ENCODE measurements around the gene KLHL13.
"Not testable (repeated sequence)": the region's sequence is repeated elsewhere in the genome, so short reads cannot be mapped to it uniquely, and the experiment has no call there.

Gene KLHL13

DNA sequence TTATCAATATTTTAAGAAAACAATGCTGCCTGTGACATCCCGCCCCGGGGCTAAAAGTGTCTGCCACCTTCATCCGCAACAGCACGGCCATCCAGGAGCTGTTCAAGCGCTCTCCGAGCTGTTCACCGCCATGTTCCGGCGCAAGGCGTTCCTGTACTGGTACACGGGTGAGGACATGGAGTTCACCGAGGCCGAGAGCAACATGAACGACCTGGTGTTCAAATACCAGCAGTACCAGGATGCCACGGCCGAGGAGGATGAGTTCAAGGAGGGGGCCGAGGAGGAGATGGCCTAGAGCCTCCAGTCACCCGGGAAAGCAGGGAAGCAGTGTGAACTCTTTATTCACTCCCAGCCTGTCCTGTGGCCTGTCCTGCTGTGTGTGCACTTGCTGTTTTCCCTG, 12.1 kb upstream of the KLHL13 start:
- no peaks in the 10 kb centered on the region for H3K27me3 ChIP-seq (ENCODE audit: control insufficient read depth, insufficient read depth, low read length)

DNA sequence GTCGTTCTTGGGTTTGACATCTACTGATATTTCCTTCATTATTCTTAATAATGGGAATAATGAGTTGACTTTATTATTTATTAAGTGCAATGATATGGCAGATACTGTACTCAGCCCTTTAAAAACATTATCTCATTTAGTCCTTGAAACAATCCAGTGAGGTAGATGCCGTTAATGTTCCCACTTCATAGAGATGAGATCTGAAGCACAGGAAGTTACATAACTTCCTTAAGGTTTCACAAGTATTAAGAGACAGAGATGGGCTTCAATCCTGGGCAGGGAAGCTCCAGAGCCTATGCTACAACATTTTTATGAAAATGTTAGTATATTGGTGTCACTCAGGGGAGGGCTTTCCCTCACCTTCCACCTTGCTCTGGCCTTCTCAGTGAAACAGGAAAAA, 9.7 kb upstream of the KLHL13 start:
- Histone ChIP-seq H3K4me3 (ENCODE audit: low read depth, low read length) (no peak overlapping the region), H3K27me3 (ENCODE audit: control insufficient read depth, insufficient read depth, low read length) (no peaks in the 10 kb centered on the region), H3K36me3 (ENCODE audit: control insufficient read depth, insufficient read depth, low read length) (no peaks in the 10 kb centered on the region), H3K9ac (ENCODE audit: low read depth, low read length) (no peak overlapping the region), H3K4me1 (ENCODE audit: control insufficient read depth, insufficient read depth, low read length) (no peaks in the 10 kb centered on the region), H3K9me3 (ENCODE audit: control insufficient read depth, insufficient read depth, low read length) (no peaks in the 10 kb centered on the region)

More for the DNA sequence above, 12.1 kb upstream of the KLHL13 start:
- Histone ChIP-seq H3K9me3 (ENCODE audit: control insufficient read depth, insufficient read depth, low read length) (no peaks in the 10 kb centered on the region), H3K4me3 (ENCODE audit: low read depth, low read length) (no peak overlapping the region), H3K36me3 (ENCODE audit: control insufficient read depth, insufficient read depth, low read length) (no peaks in the 10 kb centered on the region), H3K9ac (ENCODE audit: low read depth, low read length) (no peak overlapping the region), H3K4me1 (ENCODE audit: control insufficient read depth, insufficient read depth, low read length) (no peaks in the 10 kb centered on the region)

DNA sequence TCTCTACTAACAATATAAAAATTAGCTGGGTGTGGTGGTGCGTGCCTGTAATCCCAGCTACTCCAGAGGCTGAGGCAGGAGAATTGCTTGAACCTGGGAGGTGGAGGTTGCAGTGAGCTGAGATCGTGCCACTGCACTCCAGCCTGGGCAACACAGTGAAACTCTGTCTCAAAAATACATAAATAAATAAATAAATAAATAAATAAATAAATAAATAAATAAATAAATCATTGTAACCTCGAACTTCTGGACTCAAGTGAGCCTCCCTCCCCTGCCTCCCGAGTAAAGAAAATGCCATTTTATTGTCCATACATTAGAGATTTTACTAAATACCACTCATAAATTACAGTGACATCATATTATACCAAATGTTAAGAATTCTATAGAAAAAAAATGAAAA, 7.6 kb upstream of the KLHL13 start:
- H3K4me1 ChIP-seq (ENCODE audit: control insufficient read depth, insufficient read depth, low read length); H3K27me3 ChIP-seq (ENCODE audit: control insufficient read depth, insufficient read depth, low read length); H3K9ac ChIP-seq (ENCODE audit: low read depth, low read length); H3K36me3 ChIP-seq (ENCODE audit: control insufficient read depth, insufficient read depth, low read length); H3K9me3 ChIP-seq (ENCODE audit: control insufficient read depth, insufficient read depth, low read length); H3K4me3 ChIP-seq (ENCODE audit: low read depth, low read length): not testable (repeated sequence)

DNA sequence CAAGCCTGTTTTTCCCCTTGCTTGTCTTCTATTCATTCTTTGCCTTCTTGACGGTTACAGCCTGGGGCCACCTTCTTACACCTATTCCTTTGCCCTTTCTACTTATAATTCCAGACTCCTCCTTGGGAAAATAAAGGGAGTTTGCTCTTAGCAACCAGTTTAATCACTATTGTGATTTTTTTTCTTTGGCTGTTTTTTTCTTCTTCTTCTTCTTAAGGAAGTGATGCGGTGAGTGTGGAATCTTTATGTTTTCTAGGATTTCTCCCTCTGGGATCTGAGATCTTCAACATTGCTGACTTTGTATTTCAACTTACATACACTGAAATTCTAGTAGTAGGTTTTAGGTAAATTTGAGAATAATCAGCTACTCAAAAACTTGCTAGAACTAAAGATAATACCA, 1.1 kb upstream of the KLHL13 start:
- Histone ChIP-seq H3K4me1 (ENCODE audit: control insufficient read depth, insufficient read depth, low read length) (no peaks in the 10 kb centered on the region), H3K9me3 (ENCODE audit: control insufficient read depth, insufficient read depth, low read length) (no peaks in the 10 kb centered on the region), H3K9ac (ENCODE audit: low read depth, low read length) (no peak overlapping the region), H3K27me3 (ENCODE audit: control insufficient read depth, insufficient read depth, low read length) (peaks cover 10% of the 10 kb centered on the region), H3K4me3 (ENCODE audit: low read depth, low read length) (no peak overlapping the region), H3K36me3 (ENCODE audit: control insufficient read depth, insufficient read depth, low read length) (no peaks in the 10 kb centered on the region)

DNA sequence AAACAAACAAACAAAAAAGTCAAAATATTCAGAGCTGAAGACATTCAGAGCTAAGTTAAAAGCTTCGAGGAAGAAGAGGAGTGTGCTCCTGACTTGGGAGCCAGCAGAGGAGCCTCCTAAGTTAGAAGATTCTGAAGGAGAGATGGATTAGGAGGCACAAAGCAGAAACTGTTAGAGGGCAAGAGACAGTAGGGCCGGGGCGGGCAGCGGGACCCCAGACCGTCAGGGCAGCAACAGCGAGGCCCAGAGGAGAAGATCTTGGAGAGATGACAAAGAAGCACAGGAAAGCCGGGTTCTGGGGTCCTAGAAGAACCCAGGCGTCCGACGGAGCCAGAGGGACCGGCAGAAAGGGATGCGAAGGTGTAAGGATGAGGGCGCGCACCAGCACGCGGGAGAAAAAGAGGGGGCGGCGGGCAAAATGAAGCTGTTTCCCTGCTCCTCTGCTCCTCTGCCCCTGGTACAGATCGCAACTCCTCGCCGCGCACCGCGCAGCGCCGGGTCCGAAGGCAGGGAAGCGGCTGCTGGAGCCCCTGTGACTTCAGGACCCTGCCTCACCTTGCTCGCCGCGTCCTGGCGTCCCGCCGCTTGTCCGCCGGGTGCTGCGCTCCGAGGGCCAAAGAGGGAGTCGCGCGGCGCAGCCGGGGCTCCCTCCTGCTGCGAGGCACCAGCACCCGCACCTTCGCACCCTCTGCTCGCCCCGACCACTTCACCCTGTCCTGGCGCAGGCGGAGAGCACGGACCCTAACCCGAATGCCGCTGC, 477 bp downstream of the KLHL13 start:
- H3K9me3 ChIP-seq (ENCODE audit: control insufficient read depth, insufficient read depth, low read length): no peaks in the 10 kb centered on the region
- H3K4me1 ChIP-seq (ENCODE audit: control insufficient read depth, insufficient read depth, low read length): no peaks in the 10 kb centered on the region
- H3K9ac ChIP-seq (ENCODE audit: low read depth, low read length): no peak overlapping the region
- H3K36me3 ChIP-seq (ENCODE audit: control insufficient read depth, insufficient read depth, low read length): no peaks in the 10 kb centered on the region
- peak overlapping the region; percentile 55 for H3K4me3 ChIP-seq (ENCODE audit: low read depth, low read length)
- peaks cover 10% of the 10 kb centered on the region for H3K27me3 ChIP-seq (ENCODE audit: control insufficient read depth, insufficient read depth, low read length)

DNA sequence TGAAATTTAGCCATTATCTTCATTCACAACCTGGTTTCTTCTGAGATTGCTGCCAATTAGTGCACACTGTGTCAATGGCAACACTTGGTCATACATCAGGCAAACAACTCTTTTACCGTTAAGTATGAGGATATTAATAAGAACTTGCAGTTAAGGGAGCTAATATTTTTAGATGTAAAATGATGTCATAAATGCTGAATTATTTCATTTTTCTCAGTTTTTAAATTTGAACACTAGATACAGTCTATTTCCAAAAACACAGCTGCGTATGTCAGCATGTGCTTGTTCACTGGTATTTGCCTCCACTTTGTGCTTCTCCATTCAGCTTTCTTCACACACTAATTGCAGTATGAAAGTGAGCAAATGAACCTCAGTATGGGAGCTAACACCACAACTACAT, 1.6 kb downstream of the KLHL13 start:
- H3K4me3 ChIP-seq (ENCODE audit: low read depth, low read length): no peak overlapping the region

DNA sequence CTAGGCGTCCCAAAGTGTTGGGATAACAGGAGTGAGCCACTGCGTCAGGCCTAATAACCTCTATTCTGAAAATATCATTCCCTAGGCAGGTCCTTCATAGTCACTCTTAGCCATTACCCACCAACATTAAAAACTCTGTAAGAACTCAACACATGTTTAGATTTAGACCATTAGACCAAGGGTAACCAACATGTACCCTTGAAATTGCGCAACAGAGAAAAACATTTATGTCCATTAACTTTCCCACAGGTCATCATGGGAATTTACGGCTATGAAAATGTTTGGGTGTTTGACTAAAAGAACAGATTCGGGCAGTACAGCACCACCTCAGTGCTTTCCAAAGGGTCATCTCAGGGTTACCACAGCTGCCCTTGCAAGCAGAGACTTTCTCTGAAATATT, 7.5 kb downstream of the KLHL13 start:
- H3K36me3 ChIP-seq (ENCODE audit: control insufficient read depth, insufficient read depth, low read length): no peaks in the 10 kb centered on the region
- H3K4me3 ChIP-seq (ENCODE audit: low read depth, low read length): no peak overlapping the region
- H3K4me1 ChIP-seq (ENCODE audit: control insufficient read depth, insufficient read depth, low read length): no peaks in the 10 kb centered on the region
- H3K9me3 ChIP-seq (ENCODE audit: control insufficient read depth, insufficient read depth, low read length): no peaks in the 10 kb centered on the region
- no peaks in the 10 kb centered on the region for H3K27me3 ChIP-seq (ENCODE audit: control insufficient read depth, insufficient read depth, low read length)
- no peak overlapping the region for H3K9ac ChIP-seq (ENCODE audit: low read depth, low read length)

More for the DNA sequence above, 1.6 kb downstream of the KLHL13 start:
- Histone ChIP-seq H3K9me3 (ENCODE audit: control insufficient read depth, insufficient read depth, low read length) (no peaks in the 10 kb centered on the region), H3K9ac (ENCODE audit: low read depth, low read length) (no peak overlapping the region), H3K36me3 (ENCODE audit: control insufficient read depth, insufficient read depth, low read length) (no peaks in the 10 kb centered on the region), H3K4me1 (ENCODE audit: control insufficient read depth, insufficient read depth, low read length) (no peaks in the 10 kb centered on the region), H3K27me3 (ENCODE audit: control insufficient read depth, insufficient read depth, low read length) (peaks cover 10% of the 10 kb centered on the region)

GRCh38 chrX:118108304-118108703, 8.3 kb downstream of the KLHL13 start:
- H3K4me1 ChIP-seq (ENCODE audit: control insufficient read depth, insufficient read depth, low read length): no peaks in the 10 kb centered on the region
- no peaks in the 10 kb centered on the region for H3K36me3 ChIP-seq (ENCODE audit: control insufficient read depth, insufficient read depth, low read length)
- no peak overlapping the region for H3K4me3 ChIP-seq (ENCODE audit: low read depth, low read length)
- no peak overlapping the region for H3K9ac ChIP-seq (ENCODE audit: low read depth, low read length)
- no peaks in the 10 kb centered on the region for H3K27me3 ChIP-seq (ENCODE audit: control insufficient read depth, insufficient read depth, low read length)
- no peaks in the 10 kb centered on the region for H3K9me3 ChIP-seq (ENCODE audit: control insufficient read depth, insufficient read depth, low read length)

DNA sequence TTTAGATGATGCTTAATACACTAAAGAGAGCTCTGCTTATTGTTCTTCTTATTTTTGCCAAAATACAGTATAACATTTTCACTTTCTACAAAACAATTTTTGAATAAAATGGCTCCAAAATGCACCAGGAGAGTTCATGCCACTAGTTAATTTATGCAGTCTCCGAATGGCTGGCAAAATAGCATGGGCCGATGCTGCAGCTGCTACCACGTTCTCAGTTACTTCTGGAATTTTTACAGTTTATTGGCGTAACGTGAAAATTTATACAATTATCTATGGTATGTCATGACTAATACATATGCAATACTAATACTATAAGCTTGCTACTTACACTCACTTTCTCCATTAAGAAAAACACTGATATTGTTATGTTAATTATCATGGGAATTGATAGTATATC, 16.5 kb downstream of the KLHL13 start:
- Histone ChIP-seq H3K9me3 (ENCODE audit: control insufficient read depth, insufficient read depth, low read length) (no peaks in the 10 kb centered on the region), H3K9ac (ENCODE audit: low read depth, low read length) (no peak overlapping the region), H3K4me1 (ENCODE audit: control insufficient read depth, insufficient read depth, low read length) (no peaks in the 10 kb centered on the region), H3K36me3 (ENCODE audit: control insufficient read depth, insufficient read depth, low read length) (no peaks in the 10 kb centered on the region), H3K4me3 (ENCODE audit: low read depth, low read length) (no peak overlapping the region), H3K27me3 (ENCODE audit: control insufficient read depth, insufficient read depth, low read length) (no peaks in the 10 kb centered on the region)

GRCh38 chrX:118088084-118088483, 28.5 kb downstream of the KLHL13 start:
- Histone ChIP-seq H3K4me3 (ENCODE audit: low read depth, low read length) (no peak overlapping the region), H3K9me3 (ENCODE audit: control insufficient read depth, insufficient read depth, low read length) (no peaks in the 10 kb centered on the region), H3K27me3 (ENCODE audit: control insufficient read depth, insufficient read depth, low read length) (no peaks in the 10 kb centered on the region), H3K9ac (ENCODE audit: low read depth, low read length) (no peak overlapping the region), H3K4me1 (ENCODE audit: control insufficient read depth, insufficient read depth, low read length) (no peaks in the 10 kb centered on the region), H3K36me3 (ENCODE audit: control insufficient read depth, insufficient read depth, low read length) (no peaks in the 10 kb centered on the region)

- Histone ChIP-seq H3K36me3 (ENCODE audit: control insufficient read depth, insufficient read depth, low read length) (no peaks in the 10 kb centered on the region), H3K9ac (ENCODE audit: low read depth, low read length) (no peak overlapping the region)
Measured at GRCh38 chrX:118074196-118074595, 42.4 kb downstream of the KLHL13 start.

GRCh38 chrX:118066867-118067515, 49.6 kb downstream of the KLHL13 start:
- Histone ChIP-seq H3K9ac (ENCODE audit: low read depth, low read length) (no peak overlapping the region), H3K9me3 (ENCODE audit: control insufficient read depth, insufficient read depth, low read length) (no peaks in the 10 kb centered on the region)

More at GRCh38 chrX:118074196-118074595, 42.4 kb downstream of the KLHL13 start:
- Histone ChIP-seq H3K27me3 (ENCODE audit: control insufficient read depth, insufficient read depth, low read length) (no peaks in the 10 kb centered on the region), H3K4me1 (ENCODE audit: control insufficient read depth, insufficient read depth, low read length) (no peaks in the 10 kb centered on the region), H3K9me3 (ENCODE audit: control insufficient read depth, insufficient read depth, low read length) (no peaks in the 10 kb centered on the region), H3K4me3 (ENCODE audit: low read depth, low read length) (no peak overlapping the region)

More at GRCh38 chrX:118066867-118067515, 49.6 kb downstream of the KLHL13 start:
- H3K36me3 ChIP-seq (ENCODE audit: control insufficient read depth, insufficient read depth, low read length): no peaks in the 10 kb centered on the region
- no peaks in the 10 kb centered on the region for H3K27me3 ChIP-seq (ENCODE audit: control insufficient read depth, insufficient read depth, low read length)
- no peak overlapping the region for H3K4me3 ChIP-seq (ENCODE audit: low read depth, low read length)
- no peaks in the 10 kb centered on the region for H3K4me1 ChIP-seq (ENCODE audit: control insufficient read depth, insufficient read depth, low read length)
